ENCODE data around the gene TAF1C. TPM values are rescaled to one million over a fixed set of nuclear protein-coding genes. Genes with fewer than 3 reads are reported as not detected.

TAF1C gene
- total and polyA plus RNA-seq, 9 of the 15 experiments (the other 6 are each of a cell fraction or from before 2014, with no cell fraction given) = 1.5 to 74.8 (median 21.0) TPM

DNA sequence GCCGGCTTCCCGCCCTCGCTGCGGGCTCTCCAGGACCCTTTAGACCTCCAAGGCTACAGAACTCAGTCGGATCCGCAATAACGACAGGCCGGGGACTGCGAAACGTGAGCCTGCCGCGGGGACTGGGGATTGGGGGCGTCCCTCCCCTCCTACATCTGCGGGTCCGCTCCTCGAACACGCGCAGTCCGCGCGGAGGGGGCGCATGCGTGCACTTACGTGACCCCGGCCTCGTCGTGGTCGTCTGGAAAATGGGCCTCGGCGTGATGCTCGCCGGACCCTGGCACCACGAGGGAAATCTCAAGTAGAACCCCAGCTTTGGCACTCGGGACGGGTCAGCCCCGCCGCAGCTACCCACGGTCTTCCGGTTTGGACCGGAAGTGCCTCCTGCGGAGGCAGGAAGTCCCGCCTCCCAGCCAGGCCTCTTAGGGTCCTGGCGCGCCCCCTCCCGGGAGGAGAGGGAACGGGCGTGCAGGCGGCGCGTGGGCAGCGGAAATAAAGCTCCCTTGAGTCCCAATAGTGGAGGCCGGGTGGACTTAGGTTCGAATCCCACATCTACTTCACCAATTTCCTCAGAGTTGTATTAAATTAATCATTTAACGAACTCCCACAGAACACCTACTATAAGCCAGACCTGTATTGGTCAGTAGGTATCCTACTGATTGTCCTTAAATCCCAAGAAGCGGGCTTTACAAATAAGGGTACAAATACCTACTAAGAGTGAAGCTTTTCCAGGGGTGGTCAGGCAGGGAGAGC, at the start of gene TAF1C (continued):
- TF ChIP-seq, protein P1, sequence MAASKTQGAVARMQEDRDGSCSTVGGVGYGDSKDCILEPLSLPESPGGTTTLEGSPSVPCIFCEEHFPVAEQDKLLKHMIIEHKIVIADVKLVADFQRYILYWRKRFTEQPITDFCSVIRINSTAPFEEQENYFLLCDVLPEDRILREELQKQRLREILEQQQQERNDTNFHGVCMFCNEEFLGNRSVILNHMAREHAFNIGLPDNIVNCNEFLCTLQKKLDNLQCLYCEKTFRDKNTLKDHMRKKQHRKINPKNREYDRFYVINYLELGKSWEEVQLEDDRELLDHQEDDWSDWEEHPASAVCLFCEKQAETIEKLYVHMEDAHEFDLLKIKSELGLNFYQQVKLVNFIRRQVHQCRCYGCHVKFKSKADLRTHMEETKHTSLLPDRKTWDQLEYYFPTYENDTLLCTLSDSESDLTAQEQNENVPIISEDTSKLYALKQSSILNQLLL (CRISPR knock-in tag; IDR thresholded peaks at IDR 0.05; ENCODE audit: borderline replicate concordance) = no peak
- 0 out of 2 replicates have a peak, but pooled peaks have one; percentile 45 for TF ChIP-seq ZNF175 (CRISPR knock-in tag; IDR thresholded peaks at IDR 0.05; ENCODE audit: low read depth)
- TF ChIP-seq ZNF184 (CRISPR knock-in tag; IDR thresholded peaks at IDR 0.05) = no peak
- TF ChIP-seq RCOR1 (IDR thresholded peaks at IDR 0.05; ENCODE audit: borderline replicate concordance in 1 of 2, low read depth in 2 of 2, low read length in 2 of 2) = peak; percentile 54 to 72; a peak in 3 of 4 replicates
- no peak for TF ChIP-seq ZNF707 (CRISPR knock-in tag; conservative IDR thresholded peaks at IDR 0.05)
- TF ChIP-seq SMAD4 (CRISPR knock-in tag; conservative IDR thresholded peaks at IDR 0.05) = no peak; the same call in 1 of the 2 replicates
- TF ChIP-seq TAF7 (tag; IDR thresholded peaks at IDR 0.05) = no peak
- TF ChIP-seq PPARD (CRISPR knock-in tag; IDR thresholded peaks at IDR 0.05) = no peak
- TF ChIP-seq SIX5 (IDR thresholded peaks at IDR 0.05; ENCODE audit: borderline replicate concordance in 1 of 2, insufficient read depth in 1 of 2, low read depth in 1 of 2, low read length in 2 of 2) = 0 out of 4 replicates have a peak, but pooled peaks of 1 of the 2 experiments have one; percentile 19
- no peak for TF ChIP-seq ZNF780A (CRISPR knock-in tag; IDR thresholded peaks at IDR 0.05)
- TF ChIP-seq, protein P2, sequence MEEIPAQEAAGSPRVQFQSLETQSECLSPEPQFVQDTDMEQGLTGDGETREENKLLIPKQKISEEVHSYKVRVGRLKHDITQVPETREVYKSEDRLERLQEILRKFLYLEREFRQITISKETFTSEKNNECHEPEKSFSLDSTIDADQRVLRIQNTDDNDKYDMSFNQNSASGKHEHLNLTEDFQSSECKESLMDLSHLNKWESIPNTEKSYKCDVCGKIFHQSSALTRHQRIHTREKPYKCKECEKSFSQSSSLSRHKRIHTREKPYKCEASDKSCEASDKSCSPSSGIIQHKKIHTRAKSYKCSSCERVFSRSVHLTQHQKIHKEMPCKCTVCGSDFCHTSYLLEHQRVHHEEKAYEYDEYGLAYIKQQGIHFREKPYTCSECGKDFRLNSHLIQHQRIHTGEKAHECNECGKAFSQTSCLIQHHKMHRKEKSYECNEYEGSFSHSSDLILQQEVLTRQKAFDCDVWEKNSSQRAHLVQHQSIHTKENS (CRISPR knock-in tag; IDR thresholded peaks at IDR 0.05) = no peak
- TF ChIP-seq CHD2 (IDR thresholded peaks at IDR 0.05; ENCODE audit: low read depth, low read length) = peak; percentile 35; the same call in 1 of the 2 replicates
- TF ChIP-seq, protein P3, sequence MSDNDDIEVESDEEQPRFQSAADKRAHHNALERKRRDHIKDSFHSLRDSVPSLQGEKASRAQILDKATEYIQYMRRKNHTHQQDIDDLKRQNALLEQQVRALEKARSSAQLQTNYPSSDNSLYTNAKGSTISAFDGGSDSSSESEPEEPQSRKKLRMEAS (CRISPR knock-in tag; IDR thresholded peaks at IDR 0.05) = peak; percentile 65
- no peak for TF ChIP-seq MCM2 (IDR thresholded peaks at IDR 0.05; ENCODE audit: low read depth)
- no peak for TF ChIP-seq CCAR2 (IDR thresholded peaks at IDR 0.05; ENCODE audit: low read depth, low read length)
- TF ChIP-seq, protein P4, sequence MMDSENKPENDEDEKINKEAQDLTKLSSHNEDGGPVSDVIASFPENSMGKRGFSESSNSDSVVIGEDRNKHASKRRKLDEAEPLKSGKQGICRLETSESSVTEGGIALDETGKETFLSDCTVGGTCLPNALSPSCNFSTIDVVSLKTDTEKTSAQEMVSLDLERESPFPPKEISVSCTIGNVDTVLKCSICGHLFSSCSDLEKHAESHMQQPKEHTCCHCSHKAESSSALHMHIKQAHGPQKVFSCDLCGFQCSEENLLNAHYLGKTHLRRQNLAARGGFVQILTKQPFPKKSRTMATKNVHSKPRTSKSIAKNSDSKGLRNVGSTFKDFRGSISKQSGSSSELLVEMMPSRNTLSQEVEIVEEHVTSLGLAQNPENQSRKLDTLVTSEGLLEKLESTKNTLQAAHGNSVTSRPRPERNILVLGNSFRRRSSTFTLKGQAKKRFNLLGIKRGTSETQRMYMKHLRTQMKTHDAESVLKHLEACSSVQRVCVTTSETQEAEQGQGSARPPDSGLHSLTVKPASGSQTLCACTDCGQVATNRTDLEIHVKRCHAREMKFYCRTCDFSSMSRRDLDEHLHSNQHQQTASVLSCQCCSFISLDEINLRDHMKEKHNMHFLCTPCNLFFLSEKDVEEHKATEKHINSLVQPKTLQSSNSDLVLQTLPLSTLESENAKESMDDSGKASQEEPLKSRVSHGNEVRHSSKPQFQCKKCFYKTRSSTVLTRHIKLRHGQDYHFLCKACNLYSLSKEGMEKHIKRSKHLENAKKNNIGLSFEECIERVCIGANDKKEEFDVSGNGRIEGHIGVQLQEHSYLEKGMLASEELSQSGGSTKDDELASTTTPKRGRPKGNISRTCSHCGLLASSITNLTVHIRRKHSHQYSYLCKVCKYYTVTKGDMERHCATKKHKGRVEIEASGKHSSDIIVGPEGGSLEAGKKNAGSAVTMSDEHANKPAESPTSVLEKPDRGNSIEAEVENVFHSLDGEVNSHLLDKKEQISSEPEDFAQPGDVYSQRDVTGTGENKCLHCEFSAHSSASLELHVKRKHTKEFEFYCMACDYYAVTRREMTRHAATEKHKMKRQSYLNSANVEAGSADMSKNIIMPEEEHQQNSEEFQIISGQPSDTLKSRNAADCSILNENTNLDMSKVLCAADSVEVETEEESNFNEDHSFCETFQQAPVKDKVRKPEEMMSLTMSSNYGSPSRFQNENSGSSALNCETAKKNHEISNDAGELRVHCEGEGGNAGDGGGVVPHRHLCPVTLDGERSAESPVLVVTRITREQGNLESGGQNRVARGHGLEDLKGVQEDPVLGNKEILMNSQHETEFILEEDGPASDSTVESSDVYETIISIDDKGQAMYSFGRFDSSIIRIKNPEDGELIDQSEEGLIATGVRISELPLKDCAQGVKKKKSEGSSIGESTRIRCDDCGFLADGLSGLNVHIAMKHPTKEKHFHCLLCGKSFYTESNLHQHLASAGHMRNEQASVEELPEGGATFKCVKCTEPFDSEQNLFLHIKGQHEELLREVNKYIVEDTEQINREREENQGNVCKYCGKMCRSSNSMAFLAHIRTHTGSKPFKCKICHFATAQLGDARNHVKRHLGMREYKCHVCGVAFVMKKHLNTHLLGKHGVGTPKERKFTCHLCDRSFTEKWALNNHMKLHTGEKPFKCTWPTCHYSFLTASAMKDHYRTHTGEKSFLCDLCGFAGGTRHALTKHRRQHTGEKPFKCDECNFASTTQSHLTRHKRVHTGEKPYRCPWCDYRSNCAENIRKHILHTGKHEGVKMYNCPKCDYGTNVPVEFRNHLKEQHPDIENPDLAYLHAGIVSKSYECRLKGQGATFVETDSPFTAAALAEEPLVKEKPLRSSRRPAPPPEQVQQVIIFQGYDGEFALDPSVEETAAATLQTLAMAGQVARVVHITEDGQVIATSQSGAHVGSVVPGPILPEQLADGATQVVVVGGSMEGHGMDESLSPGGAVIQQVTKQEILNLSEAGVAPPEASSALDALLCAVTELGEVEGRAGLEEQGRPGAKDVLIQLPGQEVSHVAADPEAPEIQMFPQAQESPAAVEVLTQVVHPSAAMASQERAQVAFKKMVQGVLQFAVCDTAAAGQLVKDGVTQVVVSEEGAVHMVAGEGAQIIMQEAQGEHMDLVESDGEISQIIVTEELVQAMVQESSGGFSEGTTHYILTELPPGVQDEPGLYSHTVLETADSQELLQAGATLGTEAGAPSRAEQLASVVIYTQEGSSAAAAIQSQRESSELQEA (IDR thresholded peaks at IDR 0.05; ENCODE audit: low read depth) = no peak
- no peak for TF ChIP-seq RBM39 (optimal IDR thresholded peaks at IDR 0.05; ENCODE audit: low read depth, low read length)
